ENCODE data around the gene MAP4K1.
"Not testable (repeated sequence)": the region's sequence is repeated elsewhere in the genome, so short reads cannot be mapped to it uniquely, and the experiment has no call there.

MAP4K1 gene

DNA sequence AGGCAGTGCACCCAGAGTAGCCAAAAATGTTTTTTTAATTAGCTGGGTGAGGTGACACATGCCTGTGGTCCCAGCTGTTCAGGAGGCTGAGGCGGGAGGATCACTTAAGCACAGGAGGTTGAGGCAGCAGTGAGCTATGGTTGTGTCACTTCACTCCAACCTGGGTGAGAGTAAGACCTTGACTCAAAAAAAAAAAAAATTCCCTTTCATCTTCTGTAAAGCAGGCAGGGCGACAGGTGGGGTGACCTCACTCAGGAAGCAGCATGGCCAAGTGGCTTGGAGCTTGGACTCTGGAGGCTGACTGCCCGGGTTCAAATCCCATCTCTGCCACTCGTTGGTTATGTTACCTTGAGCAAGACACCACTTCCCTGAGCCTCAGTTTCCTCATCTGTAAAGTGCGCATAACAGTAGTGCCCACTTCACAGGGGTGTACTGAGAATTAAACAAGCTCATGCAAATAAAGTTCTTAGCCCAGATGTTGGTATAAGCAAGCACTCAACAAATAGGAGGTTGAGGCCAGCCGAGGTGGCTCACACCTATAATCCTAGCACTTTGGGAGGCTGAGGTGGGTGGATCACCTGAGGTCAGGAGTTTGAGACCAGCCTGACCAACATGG lies 48.3 kb downstream of the MAP4K1 start:
- no peak for DNase-seq (ENCODE audit: low read depth)

DNA sequence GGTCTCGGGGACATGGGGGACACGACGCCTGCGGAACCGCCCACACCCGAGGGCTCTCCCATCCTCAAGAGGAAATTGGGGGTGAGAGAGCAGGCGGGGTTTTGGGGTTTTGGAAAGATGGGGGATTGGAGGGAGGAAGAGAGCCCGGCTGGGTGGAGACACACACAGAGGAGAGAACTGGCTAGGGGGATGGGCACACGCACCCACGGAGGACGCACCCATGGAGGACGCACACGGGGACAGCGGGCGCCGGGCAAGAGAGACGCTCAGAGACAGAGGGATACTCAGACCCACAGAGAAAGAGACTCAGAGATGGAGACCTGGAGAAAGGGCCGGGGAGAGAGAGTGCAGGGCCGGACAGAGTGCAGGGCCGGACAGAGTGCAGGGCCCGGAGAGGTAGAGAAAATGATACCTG lies 52.1 kb downstream of the MAP4K1 start:
- DNase-seq (ENCODE audit: low read depth): no peak

DNA sequence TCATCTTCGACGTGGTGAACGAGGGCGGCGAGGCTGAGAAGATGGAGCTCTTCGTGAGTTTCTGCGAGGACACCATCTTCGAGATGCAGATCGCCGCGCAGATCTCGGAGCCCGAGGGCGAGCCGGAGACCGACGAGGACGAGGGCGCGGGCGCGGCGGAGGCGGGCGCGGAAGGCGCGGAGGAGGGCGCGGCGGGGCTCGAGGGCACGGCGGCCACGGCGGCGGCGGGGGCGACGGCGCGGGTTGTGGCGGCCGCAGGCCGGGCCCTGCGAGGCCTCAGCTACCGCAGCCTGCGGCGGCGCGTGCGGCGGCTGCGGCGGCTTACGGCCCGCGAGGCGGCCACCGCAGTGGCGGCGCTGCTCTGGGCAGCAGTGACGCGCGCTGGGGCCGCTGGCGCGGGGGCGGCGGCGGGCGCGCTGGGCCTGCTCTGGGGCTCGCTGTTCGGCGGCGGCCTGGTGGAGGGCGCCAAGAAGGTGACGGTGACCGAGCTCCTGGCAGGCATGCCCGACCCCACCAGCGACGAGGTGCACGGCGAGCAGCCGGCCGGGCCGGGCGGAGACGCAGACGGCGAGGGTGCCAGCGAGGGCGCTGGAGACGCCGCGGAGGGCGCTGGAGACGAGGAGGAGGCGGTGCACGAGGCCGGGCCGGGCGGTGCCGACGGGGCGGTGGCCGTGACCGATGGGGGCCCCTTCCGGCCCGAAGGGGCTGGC lies 52.6 kb downstream of the MAP4K1 start:
- no peak for DNase-seq (ENCODE audit: low read depth)

DNA sequence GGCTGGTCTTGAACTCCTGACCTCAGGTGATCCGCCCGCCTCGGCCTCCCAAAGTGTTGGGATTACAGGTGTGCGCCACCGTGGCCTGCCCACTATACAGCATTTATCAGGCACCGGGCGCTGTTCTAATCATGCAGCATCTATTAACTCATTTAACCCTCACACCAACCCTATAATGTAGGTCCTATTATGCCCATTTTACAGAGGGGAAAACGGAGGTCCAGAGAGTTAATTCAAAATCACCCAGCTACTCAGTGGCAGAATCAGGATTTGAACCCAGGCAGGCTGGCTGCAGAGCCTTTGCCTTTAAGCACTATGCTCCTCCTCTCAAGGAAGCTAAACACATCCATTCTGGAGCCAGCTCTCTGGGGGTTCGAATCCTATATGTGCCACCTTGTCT lies 54.3 kb downstream of the MAP4K1 start:
- DNase-seq (ENCODE audit: low read depth): no peak

DNA sequence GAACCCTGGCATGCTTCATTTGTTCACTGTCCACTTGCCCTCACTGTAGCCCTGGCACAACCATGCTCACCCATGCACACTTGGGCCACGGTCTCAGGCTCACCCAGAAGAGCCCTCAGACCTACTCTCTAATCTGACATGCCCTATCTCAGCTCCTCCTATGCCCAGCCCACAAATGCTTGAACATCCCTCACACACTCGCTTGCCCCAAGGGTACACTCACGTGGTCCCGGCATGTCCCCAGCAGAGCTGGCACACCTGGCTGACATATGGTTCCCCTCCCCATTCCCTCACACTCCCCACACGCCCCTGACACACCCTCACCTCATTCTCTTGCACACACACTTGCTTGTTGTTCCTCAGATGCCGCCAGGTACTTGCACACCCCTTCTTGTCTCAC lies 55.7 kb downstream of the MAP4K1 start:
- no peak for DNase-seq (ENCODE audit: low read depth)

DNA sequence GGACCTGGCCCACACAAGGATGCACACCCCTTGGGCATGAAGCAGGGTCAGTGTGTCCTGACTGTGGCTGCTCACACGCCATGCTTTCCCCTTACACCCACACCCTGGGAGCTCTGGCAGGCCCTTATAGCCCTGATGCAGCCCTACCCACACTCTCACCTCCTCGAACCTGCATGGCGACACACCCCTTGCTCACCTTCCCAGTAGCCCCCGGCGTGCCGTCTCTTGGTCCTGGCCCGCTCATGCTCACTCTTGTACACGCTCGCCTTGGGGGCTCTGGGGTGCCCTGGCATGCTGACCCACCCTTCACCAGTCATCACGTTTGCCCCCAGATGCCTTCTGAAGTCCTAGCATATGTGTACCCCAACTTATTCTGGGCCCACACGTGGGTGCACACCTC lies 56.1 kb downstream of the MAP4K1 start:
- DNase-seq (ENCODE audit: low read depth): no peak

DNA sequence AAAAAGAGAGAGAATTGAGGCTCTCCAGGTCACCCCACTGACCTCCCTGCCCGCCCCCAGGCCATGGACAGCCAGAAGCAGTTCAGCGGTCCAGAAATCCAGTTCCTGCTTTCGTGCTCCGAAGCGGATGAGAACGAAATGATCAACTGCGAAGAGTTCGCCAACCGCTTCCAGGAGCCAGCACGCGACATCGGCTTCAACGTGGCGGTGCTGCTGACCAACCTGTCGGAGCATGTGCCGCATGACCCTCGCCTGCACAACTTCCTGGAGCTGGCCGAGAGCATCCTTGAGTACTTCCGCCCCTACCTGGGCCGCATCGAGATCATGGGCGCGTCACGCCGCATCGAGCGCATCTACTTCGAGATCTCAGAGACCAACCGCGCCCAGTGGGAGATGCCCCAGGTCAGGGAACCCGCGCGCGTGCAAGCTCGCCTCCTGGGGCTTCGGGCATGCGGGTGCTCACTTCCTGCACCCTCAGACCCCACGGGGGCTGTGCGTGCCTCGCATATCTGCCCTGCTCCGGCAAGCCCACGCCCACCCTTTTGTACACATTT lies 56.6 kb downstream of the MAP4K1 start:
- DNase-seq (ENCODE audit: low read depth): no peak

DNA sequence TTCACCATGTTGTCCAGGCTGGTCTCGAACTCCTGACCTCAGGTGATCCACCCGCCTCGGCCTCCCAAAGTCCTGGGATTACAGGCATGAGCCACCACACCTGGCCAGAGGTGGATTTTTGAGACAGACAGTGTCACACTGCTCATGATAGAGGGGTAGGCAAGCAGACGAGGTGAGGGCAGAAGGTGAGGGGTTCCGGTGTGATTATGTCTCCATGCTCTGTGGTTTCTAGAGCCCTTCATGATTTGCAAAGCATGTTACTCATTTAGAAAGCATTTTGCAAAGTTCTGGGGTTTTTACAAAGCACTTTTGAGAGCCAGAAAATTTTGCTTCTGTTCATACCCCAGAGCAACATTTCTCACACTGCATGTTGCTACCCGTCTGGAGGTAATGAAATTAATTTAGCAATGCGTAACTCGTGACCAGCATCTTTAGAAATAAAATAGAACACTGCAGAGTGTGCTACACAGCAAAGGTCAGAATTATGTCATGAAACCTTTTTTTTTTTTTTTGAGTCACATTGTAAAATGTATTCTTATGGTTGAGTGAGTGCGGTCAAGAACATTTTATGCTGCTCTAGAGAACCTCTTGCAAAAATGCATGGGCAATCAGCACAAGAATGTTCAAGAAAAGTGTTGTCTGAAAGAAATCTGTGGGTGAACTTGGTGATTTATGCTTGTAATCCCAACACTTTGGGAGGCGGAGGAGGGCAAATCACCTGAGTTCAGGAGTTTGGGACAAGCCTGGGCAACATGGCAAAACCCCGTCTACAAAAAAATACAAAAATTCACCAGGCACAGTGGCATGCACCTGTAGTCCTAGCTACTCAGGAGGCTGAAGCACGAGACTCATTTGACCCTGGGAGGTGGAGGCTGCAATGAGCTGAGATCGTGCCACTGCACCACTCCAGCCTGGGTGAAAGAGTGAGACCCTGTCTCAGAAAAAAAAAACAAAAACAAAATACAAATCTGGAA lies 58.0 kb downstream of the MAP4K1 start:
- DNase-seq (ENCODE audit: low read depth): no peak

DNA sequence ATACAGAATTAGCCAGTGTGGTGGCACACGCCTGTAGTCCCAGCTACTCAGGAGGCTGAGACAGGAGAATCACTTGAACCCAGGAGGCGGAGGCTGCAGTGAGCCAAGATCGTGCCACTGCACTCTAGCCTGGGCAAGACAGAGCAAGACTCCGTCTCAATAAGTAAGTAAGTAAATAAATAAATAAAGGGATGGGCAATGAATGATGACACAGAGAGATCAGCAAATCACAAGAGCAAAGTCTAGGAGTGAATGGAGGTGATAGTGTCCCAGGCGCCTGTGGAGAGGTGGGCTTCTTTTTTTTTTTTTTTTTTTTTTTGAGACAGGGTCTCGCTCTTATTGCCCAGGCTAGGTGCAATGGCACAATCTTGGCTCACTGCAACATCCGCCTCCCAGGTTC lies 58.8 kb downstream of the MAP4K1 start:
- DNase-seq (ENCODE audit: low read depth): not testable (repeated sequence)

DNA sequence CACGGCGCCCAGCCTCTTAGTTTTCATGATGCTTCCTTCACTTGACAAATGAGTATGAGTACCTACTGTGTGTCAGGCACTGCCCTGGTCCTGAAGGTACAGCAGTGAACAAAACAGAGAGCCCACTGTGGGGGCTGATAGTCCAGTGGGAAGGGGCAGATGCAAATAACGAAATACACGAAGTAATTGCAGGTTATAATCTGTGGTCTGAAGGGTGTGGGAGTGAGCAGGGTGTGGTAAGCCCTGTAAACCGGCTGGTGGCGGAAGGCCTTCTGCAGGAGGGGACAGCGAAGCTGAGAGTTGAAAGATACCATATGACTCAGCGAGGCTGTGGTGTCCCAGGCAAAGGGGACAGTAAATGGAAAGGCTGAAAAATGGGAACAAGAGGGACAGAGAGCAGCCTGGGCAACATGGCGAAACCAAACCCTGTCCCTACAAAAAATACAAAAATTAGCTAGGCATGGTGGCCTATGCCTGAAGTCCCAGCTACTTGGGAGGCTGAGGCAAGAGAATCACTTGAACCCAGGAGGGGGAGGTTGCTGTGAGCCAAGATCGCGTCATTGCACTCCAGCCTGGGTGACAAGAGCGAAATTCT lies 60.5 kb downstream of the MAP4K1 start:
- no peak for DNase-seq (ENCODE audit: low read depth)

DNA sequence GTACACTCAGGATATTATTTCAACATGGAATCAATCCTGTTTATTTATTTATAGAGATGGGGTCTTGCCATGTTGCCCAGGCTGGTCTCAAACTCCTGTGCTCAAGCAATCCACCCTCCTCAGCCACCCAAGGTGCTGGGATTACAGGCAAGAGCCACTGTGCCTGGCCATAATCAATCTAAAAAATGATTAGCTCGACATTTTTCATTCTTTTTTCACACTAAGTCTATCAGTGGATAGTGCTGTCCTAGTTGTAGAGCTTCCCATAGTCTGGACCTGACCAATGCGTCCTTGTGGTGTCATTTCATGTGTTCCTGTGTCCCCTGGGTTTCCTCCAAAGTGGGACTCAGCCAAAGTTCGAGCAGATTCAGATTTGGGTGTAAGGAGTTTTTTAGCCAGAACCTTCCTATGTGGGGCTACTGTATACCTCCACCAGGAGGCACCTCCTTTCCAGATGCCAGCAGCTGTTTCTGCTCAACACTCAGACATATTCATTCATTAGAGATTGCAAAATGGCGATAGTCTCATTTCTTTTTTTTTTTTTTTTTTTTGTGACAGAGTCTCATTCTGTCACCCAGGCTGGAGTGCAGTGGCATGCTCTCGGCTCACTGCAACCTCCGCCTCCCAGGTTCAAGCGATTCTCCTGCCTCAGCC lies 61.1 kb downstream of the MAP4K1 start:
- no peak for DNase-seq (ENCODE audit: low read depth)

DNA sequence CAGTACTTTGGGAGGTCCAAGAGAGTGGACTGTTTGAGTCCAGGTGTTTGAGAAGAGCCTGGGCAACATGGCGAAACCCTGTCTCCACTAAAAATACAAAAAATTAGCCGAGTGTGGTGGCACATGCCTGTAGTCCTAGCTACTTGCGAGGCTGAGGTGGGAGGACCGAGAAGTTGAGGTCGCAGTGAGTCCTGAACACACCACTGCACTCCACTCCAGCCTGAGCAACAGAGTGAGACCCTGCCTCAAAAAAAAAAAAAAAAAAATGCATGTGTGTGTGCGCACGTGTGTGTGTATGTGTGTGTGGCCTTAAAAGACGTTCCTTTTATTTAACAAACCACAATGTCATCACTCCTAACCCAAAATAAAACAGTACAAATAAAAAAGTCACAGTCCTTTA lies 62.6 kb downstream of the MAP4K1 start:
- no peak for DNase-seq (ENCODE audit: low read depth)

DNA sequence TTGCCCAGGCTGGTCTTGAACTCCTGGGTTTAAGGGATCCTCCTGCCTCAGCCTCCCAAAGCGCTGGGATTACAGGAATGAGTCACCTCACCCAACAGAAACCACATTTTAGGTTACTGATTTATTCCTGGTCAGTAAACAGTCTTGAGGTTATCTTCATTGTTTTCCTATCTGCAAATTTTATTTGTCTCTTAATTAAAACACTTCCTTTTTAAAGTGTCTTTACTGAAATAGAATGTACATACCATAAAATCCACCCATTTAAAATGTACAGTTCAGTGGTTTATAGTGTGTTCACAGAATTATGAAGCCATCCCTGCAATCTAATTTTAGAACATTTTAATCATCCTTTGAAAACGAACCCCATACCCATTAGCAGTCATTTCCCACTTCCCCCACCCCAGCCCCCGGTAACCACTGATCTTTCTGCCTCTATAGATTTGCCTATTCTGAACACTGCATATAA lies 63.0 kb downstream of the MAP4K1 start:
- no peak for DNase-seq (ENCODE audit: low read depth)

DNA sequence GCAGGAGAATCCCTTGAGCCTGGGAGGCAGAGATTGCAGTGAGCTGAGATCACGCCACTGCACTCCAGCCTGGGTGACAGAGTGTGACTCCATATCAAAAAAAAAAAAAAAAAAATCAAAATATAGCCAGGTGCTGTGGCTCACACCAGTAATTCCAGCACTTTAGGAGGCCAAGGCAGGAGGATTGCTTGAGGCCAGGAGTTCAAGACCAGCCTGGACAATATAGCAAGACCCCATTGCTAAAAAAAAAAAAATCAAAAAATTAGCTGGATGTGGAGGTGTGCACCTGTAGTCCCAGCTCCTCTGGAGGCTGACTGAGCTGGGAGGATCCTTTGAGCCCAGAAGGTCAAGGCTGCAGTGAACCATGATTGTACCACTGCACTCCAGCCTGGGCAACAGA lies 64.5 kb downstream of the MAP4K1 start:
- not testable (repeated sequence) for DNase-seq (ENCODE audit: low read depth)

DNA sequence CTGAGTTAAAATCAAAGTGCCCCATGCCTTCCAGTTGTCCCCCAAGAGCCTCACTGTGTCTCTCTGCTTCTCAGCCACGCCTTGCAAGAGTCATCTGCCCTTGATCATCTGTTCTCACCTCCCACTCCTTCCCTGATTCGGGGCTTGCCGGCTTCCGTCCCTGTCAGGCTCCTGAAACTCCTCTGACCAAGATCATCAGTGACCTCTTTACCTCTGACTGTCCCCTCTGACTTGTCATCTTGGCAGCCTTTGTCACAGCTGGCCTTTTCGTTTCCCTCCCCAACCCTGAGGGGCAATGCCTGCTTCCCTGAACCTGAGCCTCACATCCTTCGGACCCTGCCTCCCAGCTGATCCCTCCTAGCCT lies 66.3 kb downstream of the MAP4K1 start:
- no peak for DNase-seq (ENCODE audit: low read depth)

DNA sequence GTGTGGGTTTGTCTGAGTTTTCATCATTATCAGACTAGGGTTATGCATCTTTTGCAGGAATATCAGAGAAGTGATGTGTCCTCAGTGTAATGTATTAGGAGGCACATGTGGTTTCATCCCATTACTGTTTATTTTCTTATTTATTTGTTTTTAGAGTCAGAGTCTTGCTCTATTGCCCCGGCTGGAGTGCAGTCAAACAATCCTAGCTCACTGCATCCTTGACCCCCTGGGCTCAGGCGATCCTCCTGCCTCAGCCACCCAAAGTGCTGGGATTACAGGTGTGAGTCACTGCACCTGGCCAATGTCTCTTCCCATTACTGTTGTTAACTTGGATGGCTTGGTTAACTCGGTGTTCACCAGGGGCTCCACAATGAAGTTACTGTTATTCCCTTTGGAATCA lies 67.4 kb downstream of the MAP4K1 start:
- no peak for DNase-seq (ENCODE audit: low read depth)

DNA sequence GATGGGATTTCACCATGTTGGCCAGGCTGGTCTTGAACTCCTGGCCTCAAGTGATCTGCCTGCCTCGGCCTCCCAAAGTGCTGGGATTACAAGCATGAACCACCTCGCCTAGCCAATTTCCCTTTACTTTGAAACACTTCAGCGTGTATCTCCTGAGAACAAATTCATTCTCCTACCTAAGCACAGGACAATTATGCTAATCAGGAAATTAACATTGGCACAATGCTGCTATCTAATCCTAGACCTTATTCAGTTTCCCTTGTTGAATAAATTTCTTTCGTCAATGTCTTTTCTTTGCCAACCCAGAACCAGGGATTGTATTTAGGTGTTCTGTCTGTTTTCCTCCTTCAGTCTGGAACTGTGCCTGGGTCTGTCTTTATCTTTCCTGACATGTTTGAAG lies 67.8 kb downstream of the MAP4K1 start:
- no peak for DNase-seq (ENCODE audit: low read depth)

DNA sequence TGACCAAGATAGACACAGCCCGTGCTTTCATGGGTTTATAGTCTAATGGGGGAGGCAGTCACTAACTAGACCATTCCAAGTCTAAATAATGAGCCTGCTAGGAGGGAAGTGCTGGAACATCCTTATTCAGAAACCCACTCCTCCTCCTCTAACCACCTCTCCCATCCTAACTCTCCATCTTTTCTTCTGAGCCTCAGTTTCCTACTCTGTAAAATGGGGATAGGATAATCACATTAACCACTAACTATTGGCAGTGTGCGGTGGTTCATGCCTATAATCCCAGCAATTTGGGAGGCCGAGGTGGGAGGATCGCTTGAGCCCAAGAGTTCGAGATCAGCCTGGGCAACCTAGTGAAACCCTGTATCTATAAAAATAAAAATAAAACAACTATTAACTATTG lies 68.7 kb downstream of the MAP4K1 start:
- DNase-seq (ENCODE audit: low read depth): no peak

DNA sequence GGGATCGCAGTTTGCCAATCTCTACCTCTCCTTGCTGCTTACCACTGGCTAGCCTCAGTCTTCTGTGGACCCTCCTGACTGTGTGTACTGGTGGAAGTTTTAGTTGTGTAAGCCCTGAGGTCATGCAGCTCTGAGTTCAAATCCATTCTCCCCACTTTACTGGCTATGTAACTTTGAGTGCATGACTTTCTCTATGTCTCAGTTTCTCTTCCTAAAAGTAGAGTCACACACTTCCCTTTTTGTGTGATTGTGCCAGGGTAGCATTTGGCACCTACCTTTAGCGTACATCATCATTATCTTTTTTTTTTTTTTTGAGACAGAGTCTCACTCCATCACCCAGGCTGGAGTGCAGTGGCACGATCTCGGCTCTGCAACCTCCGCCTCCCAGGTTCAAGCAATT lies 70.3 kb downstream of the MAP4K1 start:
- DNase-seq (ENCODE audit: low read depth): no peak

DNA sequence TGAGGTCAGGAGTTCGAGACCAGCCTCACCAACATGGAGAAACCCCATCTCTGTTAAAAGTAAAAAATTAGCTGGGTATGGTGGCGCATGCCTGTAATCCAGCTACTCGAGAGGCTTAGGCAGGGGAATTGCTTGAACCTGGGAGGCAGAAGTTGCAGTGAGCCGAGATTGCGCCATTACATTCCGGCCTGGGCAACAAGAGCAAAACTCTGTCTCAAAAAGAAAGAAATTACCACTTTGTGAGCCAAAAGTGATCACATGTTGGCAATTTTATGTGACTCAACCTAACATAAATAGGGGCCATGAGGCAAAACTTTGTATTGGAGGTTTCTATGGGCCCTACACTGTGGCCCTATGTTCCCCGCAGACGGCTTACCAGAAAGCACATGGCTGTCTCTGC lies 72.2 kb downstream of the MAP4K1 start:
- peak; percentile 10 for DNase-seq (ENCODE audit: low read depth)

DNA sequence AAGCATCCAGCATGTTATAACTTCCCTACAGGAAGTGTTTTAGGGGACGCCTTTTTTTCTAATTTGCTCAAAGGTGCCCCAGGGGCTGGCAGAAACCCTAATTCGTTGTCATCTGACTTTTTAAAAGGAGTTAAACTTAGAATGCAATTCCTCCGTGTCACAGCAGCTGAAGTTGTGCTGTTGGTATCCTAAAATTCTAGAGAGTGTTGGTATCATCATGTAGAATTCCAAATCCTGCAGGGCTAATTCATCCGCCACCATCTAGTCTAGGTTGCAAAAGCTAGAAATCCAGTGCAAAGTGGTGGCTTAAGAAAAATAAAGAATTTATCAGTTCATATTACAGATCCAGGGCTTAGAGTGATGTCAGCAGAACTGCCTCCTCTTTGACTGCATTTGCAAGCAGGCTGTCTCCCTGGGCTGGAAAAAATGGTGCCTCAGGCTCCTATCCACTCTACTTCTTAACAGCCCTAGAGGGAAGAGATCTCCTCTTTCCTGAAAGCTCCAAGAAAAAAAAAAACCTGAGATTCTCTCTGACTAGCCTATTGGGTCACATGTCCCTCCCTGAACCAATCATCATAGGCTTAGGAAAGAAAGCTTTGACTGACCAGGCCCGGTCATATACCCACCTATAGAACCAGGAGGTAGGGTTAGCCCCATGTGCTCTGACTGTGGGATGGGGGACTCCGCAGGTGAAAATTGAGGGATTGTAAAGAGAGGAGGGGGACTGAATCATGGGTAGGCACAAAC lies 73.0 kb downstream of the MAP4K1 start:
- DNase-seq (ENCODE audit: low read depth): no peak
